ENCODE results near the gene PSMA8. TPM values are rescaled to one million over a fixed set of nuclear protein-coding genes. Genes with fewer than 3 reads are reported as not detected.

Gene PSMA8
- total RNA-seq, 1 donor from 2014 or later = 0.89 TPM

- TF ChIP-seq CTCF (IDR thresholded peaks at IDR 0.05) = no peak
Observed at GRCh38 chr18:26090130-26091046, 43.3 kb upstream of the PSMA8 start, which contains the start of gene SS18. Gene SS18, minus strand, starts transcription at chr18:26090613. Its CDS starts 44 bp downstream, at chr18:26090569.

GRCh38 chr18:26091047-26091630 lies 42.5 kb upstream of the PSMA8 start:
- Mint-ChIP-seq H3K4me1 (peaks cover 45% of the 10 kb centered on the region), H3K27me3 (no peaks in the 10 kb centered on the region), H3K9me3 (no peaks in the 10 kb centered on the region), H3K36me3 (ENCODE audit: low read depth) (peaks cover 14% of the 10 kb centered on the region), H3K27ac (peak overlapping the region; percentile 97), H3K4me3 (peak overlapping the region; percentile 95)
- ATAC-seq (ENCODE audit: low read depth) = peak; percentile 33
- ChIA-PET POLR2A (interaction anchor here (1.2 to 2.6 kb wide), 3 partner anchors 43 to 135 kb away, joined by 4 to 18 read pairs (median 5); partner anchors contain the start of genes PSMA8 and TAF4B), CTCF (no interaction called here)
- no peak for TF ChIP-seq CTCF (IDR thresholded peaks at IDR 0.05)
- intact Hi-C loops (cut with micrococcal nuclease) = loop anchor here (1.0 to 5.0 kb wide), 4 partner anchors 36 to 739 kb away; partner anchors contain the start of genes KCTD1, TAF4B and ZNF521
- DNase-seq = no peak

More at GRCh38 chr18:26090130-26091046, 43.3 kb upstream of the PSMA8 start, which contains the start of gene SS18:
- peaks cover 46% of the 10 kb centered on the region for H3K4me1 Mint-ChIP-seq
- CTCF ChIA-PET = no interaction called here
- H3K9me3 Mint-ChIP-seq = no peaks in the 10 kb centered on the region
- peak within 1 kb of the TSS; percentile 97 for H3K27ac Mint-ChIP-seq
- intact Hi-C loops (cut with micrococcal nuclease) = loop anchor here (1.0 to 5.0 kb wide), 8 partner anchors 17 to 738 kb away; partner anchors contain the start of genes KCTD1, TAF4B and ZNF521
- ATAC-seq (ENCODE audit: low read depth) = peak; percentile 81
- POLR2A ChIA-PET = interaction anchor here (1.2 to 2.6 kb wide), 4 partner anchors 43 to 136 kb away, joined by 4 to 18 read pairs (median 4); partner anchors contain the start of genes PSMA8 and TAF4B
- H3K36me3 Mint-ChIP-seq (ENCODE audit: low read depth) = peaks cover 19% of the 10 kb centered on the region
- H3K4me3 Mint-ChIP-seq = peak within 1 kb of the TSS; percentile 95
- DNase-seq = peak; percentile 90
- no peaks in the 10 kb centered on the region for H3K27me3 Mint-ChIP-seq

GRCh38 chr18:26096852-26097251 lies 36.8 kb upstream of the PSMA8 start:
- no peak for TF ChIP-seq CTCF (IDR thresholded peaks at IDR 0.05)
- no peak overlapping the region for H3K27ac Mint-ChIP-seq
- intact Hi-C loops (cut with micrococcal nuclease) = no loop called here
- ATAC-seq (ENCODE audit: low read depth) (no peak), DNase-seq (no peak)
- H3K9me3 Mint-ChIP-seq = peaks cover 8% of the 10 kb centered on the region
- H3K4me3 Mint-ChIP-seq = no peak overlapping the region
- no peaks in the 10 kb centered on the region for H3K27me3 Mint-ChIP-seq
- POLR2A ChIA-PET = no interaction called here
- H3K36me3 Mint-ChIP-seq (ENCODE audit: low read depth) = no peaks in the 10 kb centered on the region
- peaks cover 3% of the 10 kb centered on the region for H3K4me1 Mint-ChIP-seq
- CTCF ChIA-PET = no interaction called here

GRCh38 chr18:26097563-26097962 lies 36.1 kb upstream of the PSMA8 start:
- intact Hi-C loops (cut with micrococcal nuclease) = no loop called here
- no peak for TF ChIP-seq CTCF (IDR thresholded peaks at IDR 0.05)
- Mint-ChIP-seq H3K27me3 (no peaks in the 10 kb centered on the region), H3K36me3 (ENCODE audit: low read depth) (no peaks in the 10 kb centered on the region), H3K4me1 (no peaks in the 10 kb centered on the region), H3K4me3 (no peak overlapping the region), H3K27ac (no peak overlapping the region), H3K9me3 (peaks cover 8% of the 10 kb centered on the region)
- ChIA-PET POLR2A (no interaction called here), CTCF (no interaction called here)
- DNase-seq (no peak), ATAC-seq (ENCODE audit: low read depth) (no peak)

- H3K4me1 Mint-ChIP-seq = no peaks in the 10 kb centered on the region
- ATAC-seq (ENCODE audit: low read depth) (no peak), DNase-seq (no peak)
- no peak for TF ChIP-seq CTCF (IDR thresholded peaks at IDR 0.05)
- no peaks in the 10 kb centered on the region for H3K9me3 Mint-ChIP-seq
- no peak overlapping the region for H3K4me3 Mint-ChIP-seq
- H3K36me3 Mint-ChIP-seq (ENCODE audit: low read depth) = no peaks in the 10 kb centered on the region
- intact Hi-C loops (cut with micrococcal nuclease) = no loop called here
- no peaks in the 10 kb centered on the region for H3K27me3 Mint-ChIP-seq
- CTCF ChIA-PET = no interaction called here
- POLR2A ChIA-PET = no interaction called here
- H3K27ac Mint-ChIP-seq = no peak overlapping the region
Observed at GRCh38 chr18:26103579-26103978, 30.1 kb upstream of the PSMA8 start.

Data from activated B cell treated with CpG ODN at 0.5 μM for 24 hours (primary cell).